ENCODE results near the gene SLC7A11. TPM values are rescaled to one million over a fixed set of nuclear protein-coding genes. Genes with fewer than 3 reads are reported as not detected.
A peak's percentile ranks its signal among the peaks of the same experiment; 100 is the strongest.

Gene SLC7A11
- total RNA-seq, 1 donor from 2014 or later = 9.6 TPM

DNA sequence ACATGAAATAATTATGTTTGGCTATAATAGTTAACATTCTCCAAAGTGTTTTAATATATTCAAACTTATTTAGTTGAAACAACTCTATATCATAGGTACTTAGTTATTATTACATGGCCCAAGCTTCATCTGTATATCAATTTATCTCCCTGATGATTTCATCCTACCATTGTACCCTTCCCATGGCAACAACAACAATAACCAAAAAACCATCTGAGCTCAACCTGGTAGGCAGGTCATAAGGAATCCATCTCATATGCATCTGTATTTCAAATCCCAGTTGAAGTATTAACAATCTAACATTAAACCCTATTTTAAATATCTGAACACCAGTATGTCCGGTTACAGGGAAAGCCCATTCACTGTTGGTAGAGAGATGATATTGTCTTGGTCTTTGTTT, 33.1 kb upstream of the SLC7A11 start:
- Mint-ChIP-seq H3K4me1 (peaks cover 36% of the 10 kb centered on the region), H3K27me3 (ENCODE audit: insufficient read depth, low read depth) (peaks cover 3% of the 10 kb centered on the region), H3K4me3 (no peak overlapping the region), H3K9me3 (no peaks in the 10 kb centered on the region), H3K27ac (peak overlapping the region; percentile 64), H3K36me3 (no peaks in the 10 kb centered on the region)
- H4K20me1 ChIP-seq (ENCODE audit: low read depth) = no peaks in the 10 kb centered on the region
- H3K79me2 ChIP-seq (ENCODE audit: low read depth) = no peaks in the 10 kb centered on the region
- no peak overlapping the region for H3K4me2 ChIP-seq
- no peak for TF ChIP-seq EZH2 (IDR thresholded peaks at IDR 0.05)
- H3K9ac ChIP-seq = no peak overlapping the region
- no peaks in the 10 kb centered on the region for H3F3A ChIP-seq (ENCODE audit: low read depth)
- H2AFZ ChIP-seq (replicated peaks) = no peak overlapping the region
- no peak overlapping the region for H3K27ac ChIP-seq
- H3K9me3 ChIP-seq (ENCODE audit: low read depth) = no peaks in the 10 kb centered on the region
- H3K27me3 ChIP-seq = no peaks in the 10 kb centered on the region
- DNase-seq (ENCODE audit: low spot score) = no peak
- no peaks in the 10 kb centered on the region for H3K4me1 ChIP-seq
- H3K4me3 ChIP-seq = no peak overlapping the region
- H3K36me3 ChIP-seq = no peaks in the 10 kb centered on the region

- Mint-ChIP-seq H3K4me1 (peaks cover 6% of the 10 kb centered on the region), H3K9me3 (peaks cover 6% of the 10 kb centered on the region), H3K36me3 (no peaks in the 10 kb centered on the region), H3K27ac (no peak overlapping the region), H3K4me3 (no peak overlapping the region), H3K27me3 (ENCODE audit: insufficient read depth, low read depth) (peaks cover 2% of the 10 kb centered on the region)
- H3K4me1 ChIP-seq = no peaks in the 10 kb centered on the region
- H3K4me3 ChIP-seq = no peak overlapping the region
- no peaks in the 10 kb centered on the region for H3K27me3 ChIP-seq
- H4K20me1 ChIP-seq (ENCODE audit: low read depth) = no peaks in the 10 kb centered on the region
- H3F3A ChIP-seq (ENCODE audit: low read depth) = no peaks in the 10 kb centered on the region
- no peak overlapping the region for H3K4me2 ChIP-seq
- TF ChIP-seq, protein P1, sequence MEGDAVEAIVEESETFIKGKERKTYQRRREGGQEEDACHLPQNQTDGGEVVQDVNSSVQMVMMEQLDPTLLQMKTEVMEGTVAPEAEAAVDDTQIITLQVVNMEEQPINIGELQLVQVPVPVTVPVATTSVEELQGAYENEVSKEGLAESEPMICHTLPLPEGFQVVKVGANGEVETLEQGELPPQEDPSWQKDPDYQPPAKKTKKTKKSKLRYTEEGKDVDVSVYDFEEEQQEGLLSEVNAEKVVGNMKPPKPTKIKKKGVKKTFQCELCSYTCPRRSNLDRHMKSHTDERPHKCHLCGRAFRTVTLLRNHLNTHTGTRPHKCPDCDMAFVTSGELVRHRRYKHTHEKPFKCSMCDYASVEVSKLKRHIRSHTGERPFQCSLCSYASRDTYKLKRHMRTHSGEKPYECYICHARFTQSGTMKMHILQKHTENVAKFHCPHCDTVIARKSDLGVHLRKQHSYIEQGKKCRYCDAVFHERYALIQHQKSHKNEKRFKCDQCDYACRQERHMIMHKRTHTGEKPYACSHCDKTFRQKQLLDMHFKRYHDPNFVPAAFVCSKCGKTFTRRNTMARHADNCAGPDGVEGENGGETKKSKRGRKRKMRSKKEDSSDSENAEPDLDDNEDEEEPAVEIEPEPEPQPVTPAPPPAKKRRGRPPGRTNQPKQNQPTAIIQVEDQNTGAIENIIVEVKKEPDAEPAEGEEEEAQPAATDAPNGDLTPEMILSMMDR (IDR thresholded peaks at IDR 0.05) = no peak
- no peak for TF ChIP-seq EZH2phosphoT487 (IDR thresholded peaks at IDR 0.05)
- no peak for TF ChIP-seq EZH2 (IDR thresholded peaks at IDR 0.05)
- H3K36me3 ChIP-seq = no peaks in the 10 kb centered on the region
- no peaks in the 10 kb centered on the region for H3K79me2 ChIP-seq (ENCODE audit: low read depth)
- no peak overlapping the region for H2AFZ ChIP-seq (replicated peaks)
- no peak overlapping the region for H3K27ac ChIP-seq
- DNase-seq (ENCODE audit: low spot score) = no peak
- no peak overlapping the region for H3K9ac ChIP-seq
- H3K9me3 ChIP-seq (ENCODE audit: low read depth) = no peaks in the 10 kb centered on the region
Observed at GRCh38 chr4:138269175-138269574, 27.0 kb upstream of the SLC7A11 start.

DNA sequence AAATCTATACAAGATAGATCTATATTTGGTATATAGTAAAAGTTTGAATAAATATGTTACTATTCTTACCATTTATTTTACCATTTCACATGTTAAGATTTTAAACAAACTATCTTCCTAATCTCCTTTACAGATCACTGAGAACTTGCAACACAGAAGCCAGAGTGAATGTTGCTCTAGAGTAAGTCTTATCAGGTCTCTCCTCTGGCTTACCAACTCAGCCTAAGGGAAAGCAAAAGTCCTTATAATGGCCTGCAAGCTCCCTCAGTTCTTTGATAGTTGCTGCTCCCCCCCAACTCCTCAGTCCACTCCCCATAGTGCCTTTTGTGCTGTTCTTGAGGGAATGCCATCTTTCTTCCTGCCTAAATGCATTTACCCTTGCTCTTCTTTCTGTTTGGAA, 25.7 kb upstream of the SLC7A11 start:
- H3K4me1 Mint-ChIP-seq = peaks cover 1% of the 10 kb centered on the region
- peak overlapping the region; percentile 2 for H2AFZ ChIP-seq (replicated peaks)
- no peak overlapping the region for H3K4me3 Mint-ChIP-seq
- H3K9ac ChIP-seq = no peak overlapping the region
- no peaks in the 10 kb centered on the region for H3K4me1 ChIP-seq
- H3K79me2 ChIP-seq (ENCODE audit: low read depth) = no peaks in the 10 kb centered on the region
- DNase-seq (ENCODE audit: low spot score) = no peak
- no peaks in the 10 kb centered on the region for H3K9me3 ChIP-seq (ENCODE audit: low read depth)
- H3K27ac ChIP-seq = no peak overlapping the region
- TF ChIP-seq, protein P1 (IDR thresholded peaks at IDR 0.05) = no peak
- H3K4me2 ChIP-seq = no peak overlapping the region
- H3K36me3 ChIP-seq = no peaks in the 10 kb centered on the region
- H3K9me3 Mint-ChIP-seq = peaks cover 8% of the 10 kb centered on the region
- no peaks in the 10 kb centered on the region for H3K27me3 ChIP-seq
- no peak overlapping the region for H3K27ac Mint-ChIP-seq
- no peaks in the 10 kb centered on the region for H3F3A ChIP-seq (ENCODE audit: low read depth)
- no peak overlapping the region for H3K4me3 ChIP-seq
- peaks cover 2% of the 10 kb centered on the region for H3K27me3 Mint-ChIP-seq (ENCODE audit: insufficient read depth, low read depth)
- no peaks in the 10 kb centered on the region for H3K36me3 Mint-ChIP-seq
- H4K20me1 ChIP-seq (ENCODE audit: low read depth) = no peaks in the 10 kb centered on the region

DNA sequence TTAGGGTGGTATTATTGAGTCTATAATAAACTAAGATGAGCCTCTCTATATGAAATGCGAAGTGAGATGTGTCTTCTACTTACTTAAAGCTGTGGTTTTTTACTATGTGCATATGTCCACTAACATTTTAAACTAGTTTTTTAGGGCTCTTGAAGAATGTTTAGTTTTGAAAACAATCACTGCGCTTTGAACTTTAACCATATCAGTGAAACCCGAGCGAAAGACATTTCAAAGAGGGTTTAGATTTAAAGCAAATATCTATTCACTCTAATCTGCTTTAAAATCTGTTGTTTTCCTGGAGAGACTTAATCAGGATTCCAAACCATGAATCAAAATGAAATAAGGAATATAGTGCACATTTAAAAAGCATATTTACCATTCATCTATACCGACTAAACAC, 24.8 kb upstream of the SLC7A11 start:
- H3K4me3 ChIP-seq = no peak overlapping the region
- no peaks in the 10 kb centered on the region for H3F3A ChIP-seq (ENCODE audit: low read depth)
- no peaks in the 10 kb centered on the region for H3K4me1 ChIP-seq
- no peak overlapping the region for H3K4me2 ChIP-seq
- H2AFZ ChIP-seq (replicated peaks) = no peak overlapping the region
- no peaks in the 10 kb centered on the region for H4K20me1 ChIP-seq (ENCODE audit: low read depth)
- Mint-ChIP-seq H3K4me3 (no peak overlapping the region), H3K4me1 (no peaks in the 10 kb centered on the region), H3K36me3 (no peaks in the 10 kb centered on the region), H3K9me3 (peaks cover 8% of the 10 kb centered on the region), H3K27ac (no peak overlapping the region), H3K27me3 (ENCODE audit: insufficient read depth, low read depth) (peaks cover 4% of the 10 kb centered on the region)
- H3K36me3 ChIP-seq = no peaks in the 10 kb centered on the region
- no peaks in the 10 kb centered on the region for H3K9me3 ChIP-seq (ENCODE audit: low read depth)
- no peak overlapping the region for H3K27ac ChIP-seq
- H3K9ac ChIP-seq = no peak overlapping the region
- no peaks in the 10 kb centered on the region for H3K79me2 ChIP-seq (ENCODE audit: low read depth)
- no peak for DNase-seq (ENCODE audit: low spot score)
- TF ChIP-seq, protein P1 (IDR thresholded peaks at IDR 0.05) = no peak
- TF ChIP-seq EZH2phosphoT487 (IDR thresholded peaks at IDR 0.05) = no peak
- no peak for TF ChIP-seq EZH2 (IDR thresholded peaks at IDR 0.05)
- no peaks in the 10 kb centered on the region for H3K27me3 ChIP-seq
